Central memory CD8-positive, alpha-beta T cell (primary cell): ENCODE measurements around the gene AFF1.

ENCODE experiments used
- ATAC-seq: fragments of 150-1000 bp; cut with Tn5 transposase; replicated peaks from 2 replicates; pipeline ENCODE4 v1.10.0; 2022; ENCODE audit warnings: mild to moderate bottlenecking, moderate FRiP score, moderate number of reproducible peaks; ENCODE audit not compliant: poor library complexity, severe bottlenecking; ENCODE audit errors: extremely low read depth
- DNase-seq, 2 donors: peaks; one replicate each; pipeline ENCODE4 v3.0.0; 2021; ENCODE audit warnings: low spot score in 2 of 2
- H3K27ac Mint-ChIP-seq: one replicate; pipeline ENCODE4 v1.8.0; 2022; ENCODE audit warnings: low read depth, mild to moderate bottlenecking, moderate library complexity, mixed read lengths
- H3K27me3 Mint-ChIP-seq: one replicate; pipeline ENCODE4 v1.8.0; 2022; ENCODE audit warnings: mixed read lengths
- H3K36me3 Mint-ChIP-seq: one replicate; pipeline ENCODE4 v1.8.0; 2022; ENCODE audit warnings: mild to moderate bottlenecking, moderate library complexity, mixed read lengths; ENCODE audit not compliant: insufficient read depth
- H3K4me1 Mint-ChIP-seq: one replicate; pipeline ENCODE4 v1.8.0; 2022; ENCODE audit warnings: mixed read lengths
- H3K4me3 Mint-ChIP-seq: one replicate; pipeline ENCODE4 v1.8.0; 2022; ENCODE audit warnings: mild to moderate bottlenecking, moderate library complexity, mixed read lengths
- H3K9me3 Mint-ChIP-seq: one replicate; pipeline ENCODE4 v1.8.0; 2022; ENCODE audit warnings: mixed read lengths

The AFF1 gene

DNA sequence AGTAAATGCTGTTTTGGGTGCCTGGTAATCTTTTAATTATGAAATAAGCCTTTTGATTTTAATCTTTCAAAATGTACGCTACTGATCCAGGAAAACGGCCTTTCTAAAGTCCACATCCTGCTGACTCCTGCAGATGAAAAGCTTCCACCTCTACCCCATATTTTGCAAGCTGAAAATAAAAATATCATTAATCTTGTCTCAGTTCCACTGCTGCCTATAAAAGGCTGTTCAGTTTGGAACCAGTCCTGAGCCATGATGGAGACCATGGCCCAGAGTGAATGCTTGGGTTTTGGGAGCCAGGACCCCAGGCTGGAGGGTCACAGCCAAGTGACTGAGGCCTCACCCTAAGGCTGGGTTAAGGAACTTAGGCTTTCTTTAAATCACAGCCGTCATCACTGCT, 110.8 kb downstream of the AFF1 start:
- H3K4me3 Mint-ChIP-seq, result no peak overlapping the region
- DNase-seq (no peak), ATAC-seq (no peak)
- H3K9me3 Mint-ChIP-seq, result no peaks in the 10 kb centered on the region
- peaks cover 14% of the 10 kb centered on the region for H3K36me3 Mint-ChIP-seq
- no peaks in the 10 kb centered on the region for H3K27me3 Mint-ChIP-seq
- peaks cover 30% of the 10 kb centered on the region for H3K4me1 Mint-ChIP-seq
- no peak overlapping the region for H3K27ac Mint-ChIP-seq

DNA sequence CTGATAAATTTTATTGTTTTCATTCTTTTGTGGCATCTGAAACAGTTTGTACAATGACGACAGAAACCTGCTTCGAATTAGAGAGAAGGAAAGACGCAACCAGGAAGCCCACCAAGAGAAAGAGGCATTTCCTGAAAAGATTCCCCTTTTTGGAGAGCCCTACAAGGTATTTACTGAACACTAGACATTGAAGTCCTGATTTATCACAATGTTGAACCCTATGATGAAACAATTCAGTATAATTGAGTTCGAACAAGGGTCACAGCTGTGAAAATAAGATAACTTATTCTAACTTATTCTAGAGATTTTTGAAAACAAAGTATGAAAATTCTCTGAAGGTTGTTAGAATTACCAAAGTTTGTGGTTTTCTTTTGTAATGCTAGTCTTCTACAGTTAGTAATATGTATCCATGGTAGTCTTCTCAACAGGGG, 111.3 kb downstream of the AFF1 start:
- Mint-ChIP-seq H3K27me3 (no peaks in the 10 kb centered on the region), H3K4me3 (no peak overlapping the region), H3K9me3 (no peaks in the 10 kb centered on the region), H3K4me1 (peaks cover 33% of the 10 kb centered on the region), H3K36me3 (peaks cover 15% of the 10 kb centered on the region), H3K27ac (no peak overlapping the region)
- ATAC-seq (no peak), DNase-seq (no peak)

DNA sequence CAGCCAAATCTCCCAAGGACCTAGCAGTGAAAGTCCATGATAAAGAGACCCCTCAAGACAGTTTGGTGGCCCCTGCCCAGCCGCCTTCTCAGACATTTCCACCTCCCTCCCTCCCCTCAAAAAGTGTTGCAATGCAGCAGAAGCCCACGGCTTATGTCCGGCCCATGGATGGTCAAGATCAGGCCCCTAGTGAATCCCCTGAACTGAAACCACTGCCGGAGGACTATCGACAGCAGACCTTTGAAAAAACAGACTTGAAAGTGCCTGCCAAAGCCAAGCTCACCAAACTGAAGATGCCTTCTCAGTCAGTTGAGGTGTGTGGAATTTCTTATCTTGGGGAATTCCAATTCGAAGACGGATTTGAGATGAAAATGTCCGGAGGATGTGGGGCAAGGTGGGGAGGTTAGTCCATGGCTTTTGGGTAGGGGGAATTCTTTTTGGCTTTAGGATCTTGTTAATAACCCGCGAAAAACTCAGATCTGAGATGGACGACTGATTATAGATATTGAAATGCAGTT, 112.5 kb downstream of the AFF1 start:
- Mint-ChIP-seq H3K9me3 (no peaks in the 10 kb centered on the region), H3K4me3 (no peak overlapping the region), H3K27ac (no peak overlapping the region), H3K36me3 (peaks cover 17% of the 10 kb centered on the region), H3K27me3 (no peaks in the 10 kb centered on the region), H3K4me1 (peaks cover 32% of the 10 kb centered on the region)
- no peak for DNase-seq
- ATAC-seq, result no peak

DNA sequence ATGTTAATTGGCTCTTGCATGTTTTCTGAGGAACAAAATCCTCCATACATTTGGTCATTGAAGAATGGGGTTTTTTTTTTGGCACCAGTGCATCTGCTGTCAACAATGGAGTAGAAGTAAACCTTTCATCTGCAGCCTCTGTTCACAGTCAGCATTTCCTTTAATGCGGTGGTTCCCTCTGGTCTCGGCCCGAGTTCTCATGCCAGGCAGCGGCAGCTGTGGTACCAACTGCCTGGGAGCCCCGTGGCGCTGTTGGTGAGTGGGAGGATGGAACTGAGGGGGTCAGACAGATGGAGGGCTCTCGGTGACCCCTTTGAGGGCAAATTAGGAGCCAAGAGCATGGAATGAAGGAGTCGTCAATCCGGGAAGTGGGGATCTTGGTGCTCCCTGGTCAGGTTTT, 114.7 kb downstream of the AFF1 start:
- Mint-ChIP-seq H3K4me3 (no peak overlapping the region), H3K27ac (peak overlapping the region; percentile 71), H3K4me1 (peaks cover 35% of the 10 kb centered on the region), H3K36me3 (peaks cover 17% of the 10 kb centered on the region), H3K27me3 (no peaks in the 10 kb centered on the region), H3K9me3 (no peaks in the 10 kb centered on the region)
- ATAC-seq (no peak), DNase-seq (no peak)

DNA sequence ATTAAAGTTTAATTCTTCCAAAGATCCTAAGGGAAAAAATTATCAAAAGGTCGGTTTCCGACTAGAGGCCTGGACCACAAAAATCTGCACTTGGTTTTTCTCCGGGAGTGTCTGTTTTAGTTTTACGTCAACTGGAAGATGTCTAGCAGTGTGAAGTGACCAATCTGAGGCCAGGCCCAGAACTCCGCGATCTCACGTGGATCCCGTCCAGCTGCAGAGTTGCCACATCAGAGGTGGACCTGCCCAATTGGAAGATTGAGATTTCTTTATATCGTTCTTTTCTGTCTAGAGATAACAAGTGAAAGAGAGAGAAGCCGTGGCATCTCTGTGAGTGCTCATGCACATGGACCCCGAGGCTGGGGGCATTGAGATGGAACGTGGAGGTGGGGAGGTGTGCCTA, 115.8 kb downstream of the AFF1 start:
- ATAC-seq (no peak), DNase-seq (no peak)
- Mint-ChIP-seq H3K36me3 (peaks cover 17% of the 10 kb centered on the region), H3K9me3 (no peaks in the 10 kb centered on the region), H3K4me1 (peaks cover 40% of the 10 kb centered on the region), H3K27me3 (no peaks in the 10 kb centered on the region), H3K4me3 (no peak overlapping the region), H3K27ac (peak overlapping the region; percentile 52)

DNA sequence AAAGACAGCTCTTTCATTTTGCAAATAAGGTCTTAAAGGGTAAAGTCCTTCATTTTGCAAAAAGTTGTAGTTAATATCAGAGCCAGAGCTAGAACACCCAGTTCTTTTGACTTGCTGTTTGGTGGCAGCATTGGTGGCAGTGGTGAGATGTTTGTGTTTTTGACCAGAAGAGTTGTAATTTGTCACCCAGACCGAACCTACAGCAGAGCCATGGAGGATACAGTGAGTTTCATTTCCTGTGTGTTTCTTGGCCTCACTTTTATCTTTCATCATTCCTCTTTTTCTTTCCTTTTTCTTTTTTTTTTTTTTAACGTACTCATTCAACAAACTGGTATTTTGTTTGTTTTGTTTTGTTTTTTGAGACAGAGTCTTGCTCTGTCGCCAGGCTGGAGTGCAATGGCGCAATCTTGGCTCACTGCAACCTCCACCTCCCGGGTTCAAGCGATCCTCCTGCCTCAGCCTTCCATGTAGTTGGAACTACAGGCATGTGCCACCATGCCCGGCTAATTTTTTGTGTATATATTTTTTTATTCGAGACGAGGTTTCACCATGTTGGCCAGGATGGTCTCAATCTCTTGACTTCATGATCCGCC, 116.4 kb downstream of the AFF1 start:
- H3K9me3 Mint-ChIP-seq, result no peaks in the 10 kb centered on the region
- H3K36me3 Mint-ChIP-seq, result peaks cover 18% of the 10 kb centered on the region
- DNase-seq (no peak), ATAC-seq (no peak)
- H3K27me3 Mint-ChIP-seq, result no peaks in the 10 kb centered on the region
- H3K4me3 Mint-ChIP-seq, result no peak overlapping the region
- peaks cover 46% of the 10 kb centered on the region for H3K4me1 Mint-ChIP-seq
- peak overlapping the region; percentile 52 for H3K27ac Mint-ChIP-seq

DNA sequence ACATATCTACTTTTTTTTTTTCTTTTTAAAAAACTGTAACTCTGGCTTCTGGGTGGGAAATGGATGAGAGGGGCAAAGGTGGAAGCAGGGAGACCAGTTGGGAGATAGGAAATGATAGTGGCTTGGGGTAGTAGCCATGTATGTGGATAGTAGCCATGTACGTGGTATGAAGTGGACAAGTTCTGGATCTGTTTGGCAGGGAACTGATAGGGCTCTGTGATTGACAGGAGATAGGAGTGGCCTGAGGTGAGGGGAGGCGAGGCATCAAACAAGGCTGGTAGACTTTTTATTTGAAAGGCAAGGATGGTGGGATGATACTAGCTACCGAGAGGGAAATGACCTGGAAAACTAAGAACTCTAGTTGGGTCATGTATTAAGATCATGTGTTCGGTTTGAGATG, 117.8 kb downstream of the AFF1 start:
- H3K27ac Mint-ChIP-seq, result no peak overlapping the region
- H3K9me3 Mint-ChIP-seq, result no peaks in the 10 kb centered on the region
- H3K4me1 Mint-ChIP-seq, result peaks cover 55% of the 10 kb centered on the region
- DNase-seq (no peak), ATAC-seq (no peak)
- H3K27me3 Mint-ChIP-seq, result no peaks in the 10 kb centered on the region
- H3K4me3 Mint-ChIP-seq, result no peak overlapping the region
- H3K36me3 Mint-ChIP-seq, result peaks cover 14% of the 10 kb centered on the region

DNA sequence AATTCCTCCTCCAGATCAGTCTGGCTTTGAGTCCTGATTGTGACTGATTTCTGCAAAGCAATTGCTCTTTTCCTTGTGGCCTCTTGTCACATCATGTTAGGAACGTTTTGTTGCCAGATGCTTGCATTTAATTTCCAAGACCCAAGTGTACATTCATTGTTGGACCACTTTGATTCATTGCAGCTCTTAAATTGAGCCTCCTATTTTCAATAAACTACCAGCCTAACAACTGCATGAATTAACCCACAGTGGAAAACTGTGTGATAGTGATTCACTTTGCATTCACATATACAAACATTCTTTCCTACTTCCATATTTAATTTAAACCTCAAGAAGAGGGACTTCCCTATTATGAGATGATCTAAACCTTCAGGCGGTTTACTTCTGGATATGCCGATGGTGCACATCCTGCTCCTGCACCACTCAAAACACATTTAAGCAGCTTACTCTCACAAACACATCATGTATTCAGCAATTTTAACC, 118.4 kb downstream of the AFF1 start:
- no peaks in the 10 kb centered on the region for H3K9me3 Mint-ChIP-seq
- peaks cover 12% of the 10 kb centered on the region for H3K36me3 Mint-ChIP-seq
- ATAC-seq, result no peak
- no peak overlapping the region for H3K4me3 Mint-ChIP-seq
- H3K27me3 Mint-ChIP-seq, result no peaks in the 10 kb centered on the region
- DNase-seq, result no peak
- H3K4me1 Mint-ChIP-seq, result peaks cover 57% of the 10 kb centered on the region
- peak overlapping the region; percentile 7 for H3K27ac Mint-ChIP-seq

DNA sequence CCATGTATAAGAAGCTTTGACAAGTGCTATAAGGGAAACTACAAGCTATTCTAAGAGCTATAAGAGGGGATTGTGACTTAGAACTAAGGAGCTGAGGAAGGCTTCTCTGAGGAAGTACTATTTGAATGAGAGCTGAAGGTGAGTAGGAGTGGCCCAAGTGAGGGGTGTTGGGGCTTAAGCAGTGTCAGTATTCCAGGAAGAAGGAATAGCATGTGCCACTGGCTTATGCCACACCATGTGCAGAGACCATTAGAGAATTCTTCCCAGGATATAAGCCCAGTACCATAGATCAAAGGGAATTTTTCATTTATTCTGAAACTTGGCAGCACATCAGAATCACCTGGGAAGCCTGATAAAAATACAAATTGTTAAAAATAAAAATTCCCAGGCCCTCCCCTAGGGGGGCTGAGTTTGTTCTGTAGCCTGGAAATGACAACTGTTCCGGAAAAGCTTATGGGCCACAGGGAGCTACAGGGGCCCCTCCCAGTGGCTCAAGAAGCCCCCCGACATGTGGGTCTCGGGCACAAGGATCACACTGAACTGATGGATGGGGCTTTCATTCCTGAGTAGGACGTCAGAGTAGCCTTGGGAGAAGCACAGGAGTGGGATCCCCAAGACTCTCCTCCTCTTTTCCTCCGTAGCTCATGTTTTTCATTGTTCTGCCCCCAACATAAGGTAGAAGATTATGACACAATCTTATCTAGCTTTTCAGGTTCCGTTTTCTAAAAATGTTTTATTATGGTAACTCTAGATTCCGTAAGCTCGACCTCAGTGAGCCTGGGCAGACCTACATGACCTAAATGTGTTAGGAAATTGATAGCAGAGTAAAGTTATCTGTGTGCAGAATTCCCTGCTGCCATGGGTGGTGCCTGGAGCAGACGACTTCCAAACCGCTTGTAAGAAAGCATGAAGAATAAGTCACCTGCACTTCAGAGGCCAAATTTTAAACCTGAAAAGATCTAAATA, 119.3 kb downstream of the AFF1 start:
- no peak for ATAC-seq
- H3K4me1 Mint-ChIP-seq, result peaks cover 66% of the 10 kb centered on the region
- H3K36me3 Mint-ChIP-seq, result peaks cover 10% of the 10 kb centered on the region
- no peak for DNase-seq
- H3K27ac Mint-ChIP-seq, result peak overlapping the region; percentile 7
- H3K9me3 Mint-ChIP-seq, result no peaks in the 10 kb centered on the region
- H3K4me3 Mint-ChIP-seq, result no peak overlapping the region
- H3K27me3 Mint-ChIP-seq, result no peaks in the 10 kb centered on the region

DNA sequence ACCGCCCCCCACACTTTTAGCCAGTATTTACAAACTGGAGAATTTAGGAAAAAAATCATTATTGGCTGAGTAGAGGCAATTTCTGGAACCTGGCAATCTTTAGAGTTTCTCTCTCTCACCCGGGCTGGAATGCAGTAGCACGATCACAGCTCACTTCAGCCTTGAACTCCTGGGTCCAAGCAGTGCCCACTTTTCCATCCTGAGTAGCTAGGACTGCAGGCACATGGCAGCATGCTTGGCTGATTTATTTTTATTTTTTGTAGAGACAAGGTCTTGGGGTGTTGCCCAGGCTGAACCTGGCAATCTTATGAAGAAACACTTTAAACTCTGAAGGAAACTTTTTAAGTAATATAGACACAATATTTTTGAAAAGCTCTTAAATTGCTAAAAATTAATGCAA, 120.1 kb downstream of the AFF1 start:
- Mint-ChIP-seq H3K4me3 (no peak overlapping the region), H3K27me3 (no peaks in the 10 kb centered on the region), H3K36me3 (peaks cover 10% of the 10 kb centered on the region), H3K27ac (no peak overlapping the region), H3K4me1 (peaks cover 74% of the 10 kb centered on the region), H3K9me3 (no peaks in the 10 kb centered on the region)
- DNase-seq (no peak), ATAC-seq (no peak)

DNA sequence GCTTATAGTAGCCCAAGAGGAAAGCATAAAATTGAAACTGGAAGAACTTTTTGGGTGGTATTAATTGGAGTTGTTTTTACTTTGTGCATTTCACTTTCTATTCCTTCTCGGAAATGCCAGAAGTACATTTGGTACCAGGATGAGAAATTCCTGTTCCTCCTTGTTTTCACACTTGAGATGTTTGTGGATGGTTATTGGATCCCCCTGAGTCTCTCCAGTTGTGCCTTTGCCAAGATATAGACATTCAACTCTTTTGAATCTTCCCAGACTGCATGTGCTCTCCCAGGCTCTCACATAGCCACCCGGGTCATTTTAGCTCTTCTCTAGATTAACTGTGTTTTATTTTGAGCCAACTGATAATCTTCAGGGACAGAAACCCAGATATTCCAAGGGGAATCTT, 120.5 kb downstream of the AFF1 start:
- no peaks in the 10 kb centered on the region for H3K9me3 Mint-ChIP-seq
- ATAC-seq (no peak), DNase-seq (no peak)
- H3K27me3 Mint-ChIP-seq, result no peaks in the 10 kb centered on the region
- H3K4me3 Mint-ChIP-seq, result no peak overlapping the region
- peaks cover 9% of the 10 kb centered on the region for H3K36me3 Mint-ChIP-seq
- peaks cover 73% of the 10 kb centered on the region for H3K4me1 Mint-ChIP-seq
- H3K27ac Mint-ChIP-seq, result no peak overlapping the region

DNA sequence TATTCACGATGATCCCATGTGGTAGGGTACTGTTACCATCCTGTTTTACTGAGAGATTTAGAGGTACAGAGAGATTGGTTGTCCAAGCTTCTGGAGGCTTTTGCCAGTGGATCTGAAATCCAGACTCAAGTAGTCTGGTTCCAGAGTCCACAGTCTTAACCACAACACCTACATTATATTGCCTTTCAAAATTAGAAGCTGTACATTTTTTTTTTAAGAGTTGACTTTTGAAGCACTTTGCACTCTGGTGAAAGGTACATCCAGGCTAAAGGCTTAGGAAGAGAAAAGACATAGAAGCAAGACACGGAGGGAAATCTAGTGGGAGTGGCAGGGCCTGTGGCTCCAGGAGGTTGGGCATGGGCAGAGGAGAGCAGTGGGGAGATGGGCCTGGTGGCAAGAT, 122.1 kb downstream of the AFF1 start:
- peaks cover 4% of the 10 kb centered on the region for H3K36me3 Mint-ChIP-seq
- no peaks in the 10 kb centered on the region for H3K9me3 Mint-ChIP-seq
- no peak overlapping the region for H3K4me3 Mint-ChIP-seq
- no peaks in the 10 kb centered on the region for H3K27me3 Mint-ChIP-seq
- DNase-seq (no peak), ATAC-seq (no peak)
- peaks cover 68% of the 10 kb centered on the region for H3K4me1 Mint-ChIP-seq
- peak overlapping the region; percentile 10 for H3K27ac Mint-ChIP-seq
